SK-N-SH (cell line): ENCODE results near the gene SCN3B.

Experiments
- CTCF ChIP-seq: fragments of 200-600 bp; sonication (generic); IDR thresholded peaks from 2 replicates; pipeline ENCODE4 v1.6.1; 2017; ENCODE audit warnings: antibody characterized with exemption, mild to moderate bottlenecking, moderate library complexity
- ELF1 ChIP-seq: IDR thresholded peaks from 2 replicates; pipeline ENCODE4 v1.4.0; 2012
- FOXJ3 ChIP-seq: sonication (generic); formaldehyde crosslinking; IDR thresholded peaks from 2 replicates; pipeline ENCODE4 v1.5.1; 2020; ENCODE audit warnings: mild to moderate bottlenecking, missing genetic modification reagents
- FOXM1 ChIP-seq: IDR thresholded peaks from 2 replicates; pipeline ENCODE4 v1.4.0; 2012; ENCODE audit warnings: low read depth, mild to moderate bottlenecking
- IRF3 ChIP-seq: fragments of 150-350 bp; IDR thresholded peaks from 2 replicates; pipeline ENCODE4 v1.6.1; 2016; ENCODE audit warnings: mild to moderate bottlenecking, low read depth, low read length
- MXI1 ChIP-seq: IDR thresholded peaks from 2 replicates; pipeline ENCODE4 v1.6.1; 2012; ENCODE audit warnings: mild to moderate bottlenecking, low read depth, low read length, improper control_type of control experiment
- SIN3A ChIP-seq: IDR thresholded peaks from 2 replicates; pipeline ENCODE4 v1.6.1; 2012; ENCODE audit warnings: low read depth, mild to moderate bottlenecking, low read length, moderate library complexity, borderline replicate concordance
- TEAD4 ChIP-seq: IDR thresholded peaks from 2 replicates; pipeline ENCODE4 v1.4.0; 2012; ENCODE audit warnings: mild to moderate bottlenecking, borderline replicate concordance; ENCODE audit not compliant: insufficient read depth
- YY1 ChIP-seq: IDR thresholded peaks from 2 replicates; pipeline ENCODE4 v1.4.0; 2012; ENCODE audit warnings: low read depth, mild to moderate bottlenecking

DNA sequence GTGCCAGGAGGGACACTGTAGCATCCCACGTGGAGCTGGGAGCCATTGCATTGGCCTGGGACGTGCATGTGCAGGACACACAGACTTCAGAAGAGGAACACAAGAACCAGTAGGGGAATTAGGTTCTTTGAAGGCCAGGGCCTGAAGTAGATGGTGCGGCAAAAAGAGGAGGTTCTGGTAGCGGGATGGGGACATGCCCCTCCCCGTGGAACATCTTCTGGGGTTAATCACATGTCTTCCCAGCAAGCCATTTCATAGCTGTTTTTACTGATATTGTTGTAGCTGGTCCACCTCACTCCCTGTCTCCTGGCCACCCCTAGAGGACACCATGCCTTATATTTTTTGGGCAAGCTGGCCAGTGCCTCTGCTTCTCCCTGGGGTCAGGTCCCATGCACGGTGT is 74.3 kb downstream of the SCN3B start:
- TF ChIP-seq CTCF (no peak), YY1 (no peak), FOXJ3 (CRISPR knock-in tag) (no peak), SIN3A (no peak), TEAD4 (no peak), MXI1 (no peak), ELF1 (no peak), FOXM1 (no peak), IRF3 (no peak)
